ENCODE measurements around the gene FARS2.

FARS2 gene

DNA sequence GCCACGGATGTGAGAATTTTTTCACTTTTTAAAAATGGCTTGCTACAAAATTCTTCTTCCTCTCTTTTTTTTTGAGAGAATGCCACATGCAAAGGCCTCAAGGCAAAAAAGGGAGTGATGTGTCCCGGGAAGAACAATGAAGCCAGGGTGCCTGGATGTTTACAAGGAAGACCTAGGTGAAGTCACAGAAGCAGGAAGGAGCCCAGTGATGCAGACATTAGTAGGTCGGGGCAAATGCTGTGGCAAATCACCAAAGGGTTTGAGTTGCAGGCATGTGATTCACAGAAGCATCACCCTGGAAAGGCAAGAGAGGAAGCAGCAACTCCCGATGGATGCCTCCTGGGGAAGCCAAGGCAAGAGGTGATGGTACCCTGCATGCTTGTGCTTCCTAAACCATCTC, 46.8 kb downstream of the FARS2 start:
- Mint-ChIP-seq H3K36me3 (ENCODE audit: low read depth) (no peaks in the 10 kb centered on the region), H3K4me3 (no peak overlapping the region), H3K4me1 (ENCODE audit: low read depth) (peaks cover 2% of the 10 kb centered on the region), H3K27me3 (ENCODE audit: low read depth) (no peaks in the 10 kb centered on the region), H3K9me3 (no peaks in the 10 kb centered on the region), H3K27ac (no peak overlapping the region)

DNA sequence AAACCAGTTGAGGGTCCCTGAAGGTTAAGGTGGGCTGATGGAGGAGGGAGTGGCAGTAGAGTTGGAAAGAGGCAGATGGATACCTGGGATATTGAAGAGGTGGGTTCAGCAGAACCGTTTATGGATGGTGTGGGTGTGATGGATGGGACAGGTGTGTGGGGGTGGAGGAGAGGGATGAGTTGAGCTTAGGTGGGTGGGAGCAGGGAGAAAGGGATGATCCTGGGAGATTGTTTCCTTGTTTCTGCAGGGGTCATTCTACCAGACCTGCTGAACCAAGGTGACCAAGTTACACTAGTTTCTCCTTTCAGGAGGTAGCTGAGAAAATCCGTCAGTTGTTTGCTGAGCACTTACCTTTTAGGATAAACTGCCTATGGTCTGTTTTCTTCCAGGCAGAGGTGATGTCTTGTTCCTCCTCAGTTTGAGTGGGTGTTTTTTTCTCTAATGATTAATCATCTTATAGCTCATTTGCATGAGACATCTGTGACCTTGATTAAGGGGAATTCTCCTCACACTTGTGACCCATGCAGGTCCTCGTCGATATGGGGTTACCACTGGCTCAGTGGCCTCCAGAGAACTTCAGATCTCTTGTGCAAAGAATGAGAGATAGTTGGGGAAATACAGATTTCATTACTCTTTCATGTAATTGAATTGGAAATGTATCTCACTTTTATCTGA, 53.0 kb downstream of the FARS2 start:
- H3K4me3 Mint-ChIP-seq = no peak overlapping the region
- H3K36me3 Mint-ChIP-seq (ENCODE audit: low read depth) = no peaks in the 10 kb centered on the region
- H3K27ac Mint-ChIP-seq = no peak overlapping the region
- no peaks in the 10 kb centered on the region for H3K27me3 Mint-ChIP-seq (ENCODE audit: low read depth)
- H3K4me1 Mint-ChIP-seq (ENCODE audit: low read depth) = peaks cover 3% of the 10 kb centered on the region
- H3K9me3 Mint-ChIP-seq = no peaks in the 10 kb centered on the region

- Mint-ChIP-seq H3K9me3 (no peaks in the 10 kb centered on the region), H3K27me3 (ENCODE audit: low read depth) (no peaks in the 10 kb centered on the region), H3K4me3 (no peak overlapping the region), H3K27ac (no peak overlapping the region), H3K36me3 (ENCODE audit: low read depth) (peaks cover 1% of the 10 kb centered on the region), H3K4me1 (ENCODE audit: low read depth) (peaks cover 3% of the 10 kb centered on the region)
These were observed 54.6 kb downstream of the FARS2 start for GRCh38 chr6:5315881-5316280.

DNA sequence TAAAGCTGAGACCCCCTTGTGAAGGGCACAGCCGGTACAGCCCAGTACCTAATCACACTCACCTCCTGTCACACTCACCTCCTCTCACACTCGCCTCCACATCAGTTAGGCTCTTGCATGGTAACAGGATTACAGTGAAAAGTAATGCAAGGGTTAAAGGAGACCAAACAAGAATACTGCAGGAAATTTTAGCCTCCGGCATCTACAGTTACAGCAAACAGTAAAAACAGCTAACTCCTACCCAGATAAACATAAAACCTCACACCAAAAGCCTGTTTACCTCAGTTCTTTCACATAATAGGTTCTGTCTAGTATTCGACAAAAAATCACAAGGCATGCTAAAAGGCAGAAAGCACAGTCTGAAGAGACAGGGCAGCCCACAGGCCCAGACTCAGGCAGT, 55.6 kb downstream of the FARS2 start:
- H3K27ac Mint-ChIP-seq = no peak overlapping the region
- peaks cover 1% of the 10 kb centered on the region for H3K36me3 Mint-ChIP-seq (ENCODE audit: low read depth)
- H3K27me3 Mint-ChIP-seq (ENCODE audit: low read depth) = no peaks in the 10 kb centered on the region
- H3K4me1 Mint-ChIP-seq (ENCODE audit: low read depth) = peaks cover 7% of the 10 kb centered on the region
- H3K4me3 Mint-ChIP-seq = no peak overlapping the region
- no peaks in the 10 kb centered on the region for H3K9me3 Mint-ChIP-seq

GRCh38 chr6:5318617-5319272, 57.4 kb downstream of the FARS2 start:
- no peak overlapping the region for H3K4me3 Mint-ChIP-seq
- H3K9me3 Mint-ChIP-seq = no peaks in the 10 kb centered on the region
- H3K36me3 Mint-ChIP-seq (ENCODE audit: low read depth) = peaks cover 3% of the 10 kb centered on the region
- no peaks in the 10 kb centered on the region for H3K27me3 Mint-ChIP-seq (ENCODE audit: low read depth)
- no peak overlapping the region for H3K27ac Mint-ChIP-seq
- peaks cover 7% of the 10 kb centered on the region for H3K4me1 Mint-ChIP-seq (ENCODE audit: low read depth)

GRCh38 chr6:5323979-5324378, 62.7 kb downstream of the FARS2 start:
- H3K36me3 Mint-ChIP-seq (ENCODE audit: low read depth) = peaks cover 5% of the 10 kb centered on the region
- H3K27ac Mint-ChIP-seq = no peak overlapping the region
- no peaks in the 10 kb centered on the region for H3K27me3 Mint-ChIP-seq (ENCODE audit: low read depth)
- H3K4me1 Mint-ChIP-seq (ENCODE audit: low read depth) = peaks cover 4% of the 10 kb centered on the region
- no peaks in the 10 kb centered on the region for H3K9me3 Mint-ChIP-seq
- no peak overlapping the region for H3K4me3 Mint-ChIP-seq

DNA sequence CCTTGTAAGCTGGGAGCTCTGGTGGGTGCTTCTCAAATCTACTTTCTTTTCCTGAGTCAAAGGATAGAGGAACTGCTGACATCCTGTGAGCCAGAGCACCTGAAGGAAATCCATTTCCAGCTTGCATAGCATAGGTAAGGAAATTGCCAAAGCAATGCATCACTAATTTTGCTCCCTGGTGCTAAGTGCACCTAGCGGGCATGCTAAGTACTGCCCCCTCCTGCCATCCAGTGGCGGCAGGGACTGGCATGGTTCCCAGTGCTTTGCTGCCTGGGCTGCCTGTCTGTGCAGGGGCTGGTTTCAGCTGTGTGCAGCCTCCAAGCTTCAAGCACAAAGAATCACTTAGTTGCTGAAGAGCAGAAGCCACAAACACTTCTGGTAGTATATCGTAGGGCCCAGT, 63.9 kb downstream of the FARS2 start:
- H3K27ac Mint-ChIP-seq = no peak overlapping the region
- H3K36me3 Mint-ChIP-seq (ENCODE audit: low read depth) = peaks cover 3% of the 10 kb centered on the region
- H3K9me3 Mint-ChIP-seq = no peaks in the 10 kb centered on the region
- no peak overlapping the region for H3K4me3 Mint-ChIP-seq
- no peaks in the 10 kb centered on the region for H3K27me3 Mint-ChIP-seq (ENCODE audit: low read depth)
- peaks cover 4% of the 10 kb centered on the region for H3K4me1 Mint-ChIP-seq (ENCODE audit: low read depth)

DNA sequence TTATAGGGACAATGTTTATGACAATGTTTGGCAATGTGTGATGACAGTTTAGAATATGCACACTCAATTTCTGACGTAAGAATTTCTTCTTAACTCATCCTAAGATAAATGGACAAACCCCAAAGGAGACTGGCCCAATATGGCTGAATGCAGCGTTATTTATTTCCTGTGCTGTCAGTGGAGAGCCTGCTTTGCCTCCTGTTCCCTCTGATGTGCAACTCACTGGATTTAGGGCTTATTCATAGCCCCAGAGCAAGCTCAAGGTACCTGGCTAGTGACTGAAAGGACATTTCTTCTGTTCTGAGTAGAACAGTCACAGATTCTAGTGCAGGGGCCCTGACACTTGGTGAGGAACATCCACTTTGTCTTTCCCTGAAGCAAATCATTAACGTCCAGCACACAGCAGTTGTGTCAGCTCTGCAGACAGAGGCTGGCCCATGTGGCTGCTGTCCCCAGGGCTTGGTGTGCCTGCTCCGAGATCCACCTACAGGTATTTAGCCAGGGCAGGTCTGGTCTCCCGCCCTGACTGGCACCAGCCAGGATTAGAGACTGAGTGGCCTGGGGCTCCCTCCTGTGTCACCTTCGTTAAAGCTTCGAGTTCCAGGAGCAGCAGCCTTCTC, 64.8 kb downstream of the FARS2 start:
- Mint-ChIP-seq H3K4me3 (no peak overlapping the region), H3K4me1 (ENCODE audit: low read depth) (peaks cover 2% of the 10 kb centered on the region), H3K36me3 (ENCODE audit: low read depth) (peaks cover 3% of the 10 kb centered on the region), H3K9me3 (no peaks in the 10 kb centered on the region), H3K27ac (no peak overlapping the region), H3K27me3 (ENCODE audit: low read depth) (no peaks in the 10 kb centered on the region)

GRCh38 chr6:5328800-5329199, 67.5 kb downstream of the FARS2 start:
- Mint-ChIP-seq H3K4me1 (ENCODE audit: low read depth) (no peaks in the 10 kb centered on the region), H3K9me3 (no peaks in the 10 kb centered on the region), H3K27ac (no peak overlapping the region), H3K36me3 (ENCODE audit: low read depth) (peaks cover under 1% of the 10 kb centered on the region), H3K4me3 (no peak overlapping the region), H3K27me3 (ENCODE audit: low read depth) (no peaks in the 10 kb centered on the region)

DNA sequence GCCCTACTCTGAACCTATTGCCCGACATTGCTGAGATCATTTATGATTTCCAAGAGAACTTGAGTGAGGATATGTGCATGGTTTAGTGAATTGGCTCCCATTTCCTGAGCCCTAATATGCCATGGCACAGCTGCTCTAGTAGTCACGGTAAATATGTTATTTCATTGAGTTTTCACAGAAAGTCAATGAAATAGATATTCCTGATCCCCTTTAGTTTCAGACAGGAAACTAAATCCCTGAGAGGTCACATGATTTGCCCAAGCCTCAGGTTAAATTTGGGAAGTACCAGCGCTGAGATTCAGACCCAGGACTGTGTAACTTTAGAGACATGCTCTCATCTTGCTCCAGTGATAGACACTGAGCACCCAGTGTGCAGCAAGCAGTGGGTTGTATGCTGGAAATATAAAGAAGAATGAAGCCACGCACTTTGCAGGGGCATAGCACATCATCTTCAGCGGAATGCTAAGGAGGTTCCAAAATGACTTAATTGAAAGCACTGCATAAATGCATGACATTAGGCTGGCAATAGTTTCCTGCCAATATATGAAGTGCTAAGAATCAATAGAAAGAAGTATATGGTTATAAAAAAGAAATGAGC, 70.6 kb downstream of the FARS2 start:
- Mint-ChIP-seq H3K4me3 (no peak overlapping the region), H3K9me3 (no peaks in the 10 kb centered on the region), H3K36me3 (ENCODE audit: low read depth) (no peaks in the 10 kb centered on the region), H3K27me3 (ENCODE audit: low read depth) (no peaks in the 10 kb centered on the region), H3K4me1 (ENCODE audit: low read depth) (no peaks in the 10 kb centered on the region), H3K27ac (no peak overlapping the region)

DNA sequence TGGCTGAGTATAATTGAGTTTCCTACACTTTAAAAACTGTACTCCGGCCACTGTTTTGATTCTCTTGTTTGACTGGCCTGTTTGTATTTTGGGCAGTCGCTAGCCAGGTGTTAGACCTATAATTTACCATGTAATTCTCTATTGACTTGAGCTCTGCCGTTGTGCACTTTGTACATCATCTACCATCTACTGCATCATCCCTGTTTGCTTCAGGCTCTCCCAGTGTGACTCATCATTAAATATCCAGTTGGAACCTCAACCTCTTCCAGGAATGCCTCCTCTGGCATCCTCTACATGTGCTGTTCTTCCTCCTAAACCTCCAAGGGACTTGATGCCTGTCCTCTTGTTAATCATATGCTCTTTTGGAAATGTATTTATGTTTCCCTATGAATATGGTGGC, 72.3 kb downstream of the FARS2 start:
- no peak overlapping the region for H3K4me3 Mint-ChIP-seq
- no peaks in the 10 kb centered on the region for H3K36me3 Mint-ChIP-seq (ENCODE audit: low read depth)
- H3K4me1 Mint-ChIP-seq (ENCODE audit: low read depth) = peaks cover 8% of the 10 kb centered on the region
- H3K27ac Mint-ChIP-seq = no peak overlapping the region
- H3K27me3 Mint-ChIP-seq (ENCODE audit: low read depth) = no peaks in the 10 kb centered on the region
- H3K9me3 Mint-ChIP-seq = no peaks in the 10 kb centered on the region

DNA sequence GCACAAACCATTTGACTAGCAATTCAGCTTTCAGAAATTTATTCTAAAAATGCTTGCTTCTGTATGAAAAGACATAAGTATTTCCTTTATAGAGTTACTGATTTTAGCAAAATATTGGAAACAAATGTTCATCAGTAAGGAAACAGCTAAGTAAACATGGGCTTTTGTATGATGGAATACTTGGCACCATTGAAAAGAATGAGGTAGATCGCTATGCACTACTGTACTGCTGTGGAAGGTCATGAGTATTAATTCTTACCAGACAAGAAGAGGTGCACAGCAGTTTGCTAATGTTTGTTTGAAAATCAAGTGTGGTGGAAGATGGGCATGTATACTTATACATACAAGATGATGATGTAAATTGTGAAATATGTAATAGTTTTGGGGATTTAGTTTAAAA, 73.0 kb downstream of the FARS2 start:
- Mint-ChIP-seq H3K4me3 (no peak overlapping the region), H3K27ac (no peak overlapping the region), H3K36me3 (ENCODE audit: low read depth) (no peaks in the 10 kb centered on the region), H3K4me1 (ENCODE audit: low read depth) (peaks cover 9% of the 10 kb centered on the region), H3K27me3 (ENCODE audit: low read depth) (no peaks in the 10 kb centered on the region), H3K9me3 (no peaks in the 10 kb centered on the region)

DNA sequence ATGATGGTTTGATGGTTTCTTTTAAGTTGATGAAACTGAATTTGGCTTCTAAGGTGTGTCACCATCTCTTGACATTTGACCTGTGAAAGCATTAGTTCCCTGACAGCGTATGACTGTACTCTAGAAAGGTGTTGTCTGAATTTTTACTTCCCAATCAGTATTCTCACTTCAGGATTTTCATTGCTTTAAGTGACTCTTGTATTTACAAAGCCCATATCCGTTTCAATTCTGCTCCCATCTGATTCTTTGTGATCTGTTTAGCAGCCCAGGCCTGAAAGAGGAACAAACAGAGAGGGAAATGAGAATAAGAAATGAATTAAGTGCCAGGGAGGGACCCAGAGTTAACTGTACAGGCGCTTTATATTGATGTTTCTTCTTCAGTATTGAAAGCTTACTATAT, 73.7 kb downstream of the FARS2 start:
- no peak overlapping the region for H3K27ac Mint-ChIP-seq
- peaks cover 9% of the 10 kb centered on the region for H3K4me1 Mint-ChIP-seq (ENCODE audit: low read depth)
- H3K4me3 Mint-ChIP-seq = no peak overlapping the region
- no peaks in the 10 kb centered on the region for H3K27me3 Mint-ChIP-seq (ENCODE audit: low read depth)
- H3K9me3 Mint-ChIP-seq = no peaks in the 10 kb centered on the region
- H3K36me3 Mint-ChIP-seq (ENCODE audit: low read depth) = no peaks in the 10 kb centered on the region

- H3K4me1 Mint-ChIP-seq (ENCODE audit: low read depth) = peaks cover 11% of the 10 kb centered on the region
- H3K27ac Mint-ChIP-seq = no peak overlapping the region
- no peaks in the 10 kb centered on the region for H3K9me3 Mint-ChIP-seq
- H3K27me3 Mint-ChIP-seq (ENCODE audit: low read depth) = no peaks in the 10 kb centered on the region
- H3K4me3 Mint-ChIP-seq = no peak overlapping the region
- no peaks in the 10 kb centered on the region for H3K36me3 Mint-ChIP-seq (ENCODE audit: low read depth)
These were observed 76.3 kb downstream of the FARS2 start for GRCh38 chr6:5337573-5337972.
